PC-3 (cell line): ENCODE data around the gene SF3A2. TPM values are rescaled to one million over a fixed set of nuclear protein-coding genes. Genes with fewer than 3 reads are reported as not detected.

Experiments used
- ATAC-seq: fragments of 200-7000 bp; cut with Tn5 transposase; 2 replicates; pipeline ENCODE4 v1.9.1; 2020; ENCODE audit warnings: mild to moderate bottlenecking, moderate library complexity
- BruUV-seq: library from RNA; stranded (reverse); fragments of 400-500 nt; replicated peaks from 2 replicates; lab custom pipeline; 2021; lab: Mats Ljungman, UMichigan
- CTCF ChIA-PET: fragments of 300-600 bp; sonication (Branson Sonifier 250); formaldehyde crosslinking; loops from one replicate; lab custom pipeline; 2022; ENCODE audit warnings: antibody characterized with exemption; lab: Charles Lee
- POLR2A ChIA-PET: fragments of 300-600 bp; sonication (Branson Sonifier 250); formaldehyde crosslinking; loops from one replicate; lab custom pipeline; 2022; ENCODE audit warnings: antibody characterized with exemption; ENCODE audit not compliant: unreplicated experiment; lab: Charles Lee
- DNase-seq: peaks from one replicate; pipeline ENCODE4 v3.0.0-alpha.2; 2015
- H2AFZ ChIP-seq: fragments of 300-600 bp; sonication (generic); 2 replicates; pipeline ENCODE4 v1.6.0; 2016; ENCODE audit warnings: antibody characterized with exemption, low read length
- H3F3A ChIP-seq: fragments of 300-600 bp; sonication (generic); one replicate; pipeline ENCODE4 v1.6.0; 2017; ENCODE audit warnings: antibody characterized with exemption, low read length, control low read depth, mild to moderate bottlenecking; ENCODE audit not compliant: unreplicated experiment
- H3K27ac ChIP-seq: fragments of 300-600 bp; sonication (generic); 2 replicates; pipeline ENCODE4 v1.5.1; 2016; ENCODE audit warnings: mild to moderate bottlenecking, low read length
- H3K27me3 ChIP-seq: fragments of 300-600 bp; sonication (generic); 2 replicates; pipeline ENCODE4 v1.6.1; 2016; ENCODE audit warnings: low read length, mixed read lengths
- H3K36me3 ChIP-seq: fragments of 300-600 bp; sonication (generic); 2 replicates; pipeline ENCODE4 v1.6.1; 2016; ENCODE audit warnings: low read depth, mixed run types, low read length, mixed read lengths
- H3K4me1 ChIP-seq: fragments of 300-600 bp; sonication (generic); 2 replicates; pipeline ENCODE4 v1.5.1; 2016; ENCODE audit warnings: low read length; ENCODE audit not compliant: insufficient read depth
- H3K4me2 ChIP-seq: fragments of 300-600 bp; sonication (generic); 2 replicates; pipeline ENCODE4 v1.6.0; 2016; ENCODE audit warnings: low read length
- H3K4me3 ChIP-seq: fragments of 300-600 bp; sonication (generic); 2 replicates; pipeline ENCODE4 v1.5.1; 2016; ENCODE audit warnings: mild to moderate bottlenecking, low read length, mixed read lengths
- H3K79me2 ChIP-seq: fragments of 300-600 bp; sonication (generic); 2 replicates; pipeline ENCODE4 v1.6.1; 2017; ENCODE audit warnings: low read length, mixed read lengths
- H3K9ac ChIP-seq: fragments of 300-600 bp; sonication (generic); 2 replicates; pipeline ENCODE4 v1.6.0; 2016; ENCODE audit warnings: mild to moderate bottlenecking, low read length
- H3K9me2 ChIP-seq: fragments of 300-600 bp; sonication (generic); replicated peaks from 2 replicates; pipeline ENCODE4 v1.6.1; 2016; ENCODE audit warnings: mixed run types, low read length, mixed read lengths
- H3K9me3 ChIP-seq: fragments of 300-600 bp; sonication (generic); 2 replicates; pipeline ENCODE4 v1.6.1; 2016; ENCODE audit warnings: low read length, mixed read lengths
- H4K20me1 ChIP-seq: fragments of 300-600 bp; sonication (generic); 2 replicates; pipeline ENCODE4 v1.6.1; 2016; ENCODE audit warnings: low read length, mixed read lengths
- CTCF ChIP-seq: fragments of 300-600 bp; sonication (generic); conservative IDR thresholded peaks from 2 replicates; pipeline ENCODE4 v1.5.1; 2017; ENCODE audit warnings: antibody characterized with exemption, low read depth, mild to moderate bottlenecking, low read length
- EZH2 ChIP-seq: fragments of 300-600 bp; sonication (generic); IDR thresholded peaks from one replicate; pipeline ENCODE4 v1.6.1; 2017; ENCODE audit warnings: antibody characterized with exemption, mild to moderate bottlenecking, low read length; ENCODE audit not compliant: unreplicated experiment
- EZH2phosphoT487 ChIP-seq: fragments of 300-600 bp; sonication (generic); IDR thresholded peaks from 2 replicates; pipeline ENCODE4 v1.6.1; 2018; ENCODE audit warnings: mild to moderate bottlenecking, antibody characterized with exemption, low read length, borderline replicate concordance
- intact Hi-C: fragments of 100-400 bp; cut with micrococcal nuclease; formaldehyde crosslinking; loops from 2 replicates; pipeline ENCODE4 v1.9.0; 2023
- total RNA-seq: library from RNA; depleted of rRNA; stranded (reverse); fragments of >200 nt; gene quantifications from 2 replicates; pipeline ENCODE4 v1.2.3, GENCODE V29; 2014

SF3A2 gene
- total RNA-seq, 1 experiment from 2014 or later = 55.5 TPM

GRCh38 chr19:2259336-2259735, 22.7 kb downstream of the SF3A2 start:
- H3K79me2 ChIP-seq = no peaks in the 10 kb centered on the region
- no peaks in the 10 kb centered on the region for H4K20me1 ChIP-seq
- POLR2A ChIA-PET = interaction anchor here (0.5 kb wide), 1 partner anchor 69 kb away, joined by 3 read pairs; the partner anchor contains the start of gene LSM7
- intact Hi-C loops = no loop called here
- CTCF ChIA-PET = no interaction called here
- no peaks in the 10 kb centered on the region for H3K36me3 ChIP-seq
- no peaks in the 10 kb centered on the region for H3K9me2 ChIP-seq
- H3K4me1 ChIP-seq = peaks cover 4% of the 10 kb centered on the region; the same call in 1 of the 2 replicates
- peak; percentile 59 for DNase-seq
- H3K9me3 ChIP-seq = no peaks in the 10 kb centered on the region
- H3K4me2 ChIP-seq = no peak overlapping the region
- H3F3A ChIP-seq = no peaks in the 10 kb centered on the region
- H2AFZ ChIP-seq = no peak overlapping the region
- ATAC-seq = peak; percentile 73
- TF ChIP-seq CTCF (no peak), EZH2 (no peak), EZH2phosphoT487 (no peak)
- BruUV-seq = no TSS peak
- H3K27me3 ChIP-seq = no peaks in the 10 kb centered on the region
- no peak overlapping the region for H3K9ac ChIP-seq
- H3K4me3 ChIP-seq = no peak overlapping the region
- H3K27ac ChIP-seq = no peak overlapping the region

GRCh38 chr19:2260341-2260805, 23.7 kb downstream of the SF3A2 start:
- CTCF ChIA-PET = no interaction called here
- H3K4me1 ChIP-seq = peaks cover 4% of the 10 kb centered on the region; the same call in 1 of the 2 replicates
- H3K36me3 ChIP-seq = no peaks in the 10 kb centered on the region
- ATAC-seq (peak; percentile 49), DNase-seq (peak; percentile 42)
- no peak overlapping the region for H3K4me3 ChIP-seq
- H3K27me3 ChIP-seq = no peaks in the 10 kb centered on the region
- intact Hi-C loops = no loop called here
- H2AFZ ChIP-seq = no peak overlapping the region
- BruUV-seq = no TSS peak
- no peaks in the 10 kb centered on the region for H4K20me1 ChIP-seq
- H3K4me2 ChIP-seq = peak overlapping the region; percentile 1; the same call in 1 of the 2 replicates
- no peak overlapping the region for H3K9ac ChIP-seq
- TF ChIP-seq EZH2phosphoT487 = no peak
- H3K9me2 ChIP-seq = no peaks in the 10 kb centered on the region
- H3K79me2 ChIP-seq = no peaks in the 10 kb centered on the region
- H3K9me3 ChIP-seq = no peaks in the 10 kb centered on the region
- H3F3A ChIP-seq = no peaks in the 10 kb centered on the region
- POLR2A ChIA-PET = interaction anchor here (0.6 kb wide), 1 partner anchor 9 kb away, joined by 3 read pairs; no protein-coding TSS in a partner anchor
- H3K27ac ChIP-seq = no peak overlapping the region

GRCh38 chr19:2261438-2262172, 25.0 kb downstream of the SF3A2 start:
- ATAC-seq = no peak
- TF ChIP-seq CTCF = peak; percentile 56
- TF ChIP-seq EZH2 = no peak

More at GRCh38 chr19:2261438-2262172, 25.0 kb downstream of the SF3A2 start:
- H3F3A ChIP-seq = no peaks in the 10 kb centered on the region
- POLR2A ChIA-PET = no interaction called here
- DNase-seq = peak; percentile 37
- H3K9me2 ChIP-seq = no peaks in the 10 kb centered on the region
- H3K27ac ChIP-seq = no peak overlapping the region
- no peak overlapping the region for H3K4me2 ChIP-seq
- CTCF ChIA-PET = interaction anchor here (0.7 kb wide), 1 partner anchor 70 kb away, joined by 3 read pairs; no protein-coding TSS in a partner anchor
- H4K20me1 ChIP-seq = no peaks in the 10 kb centered on the region
- no peak overlapping the region for H2AFZ ChIP-seq
- H3K4me1 ChIP-seq = peaks cover 4% of the 10 kb centered on the region; the same call in 1 of the 2 replicates
- H3K36me3 ChIP-seq = no peaks in the 10 kb centered on the region
- intact Hi-C loops = no loop called here
- no peaks in the 10 kb centered on the region for H3K27me3 ChIP-seq
- no peaks in the 10 kb centered on the region for H3K79me2 ChIP-seq
- H3K9me3 ChIP-seq = no peaks in the 10 kb centered on the region
- H3K9ac ChIP-seq = no peak overlapping the region
- H3K4me3 ChIP-seq = no peak overlapping the region
- BruUV-seq = no TSS peak
